GM21390 (cell line): ENCODE measurements around the gene SPDEF.

Experiments used
- ATAC-seq: cut with Tn5 transposase; IDR thresholded peaks from one replicate; pipeline ENCODE4 v1.9.1; 2021; ENCODE audit not compliant: unreplicated experiment

Gene SPDEF

DNA sequence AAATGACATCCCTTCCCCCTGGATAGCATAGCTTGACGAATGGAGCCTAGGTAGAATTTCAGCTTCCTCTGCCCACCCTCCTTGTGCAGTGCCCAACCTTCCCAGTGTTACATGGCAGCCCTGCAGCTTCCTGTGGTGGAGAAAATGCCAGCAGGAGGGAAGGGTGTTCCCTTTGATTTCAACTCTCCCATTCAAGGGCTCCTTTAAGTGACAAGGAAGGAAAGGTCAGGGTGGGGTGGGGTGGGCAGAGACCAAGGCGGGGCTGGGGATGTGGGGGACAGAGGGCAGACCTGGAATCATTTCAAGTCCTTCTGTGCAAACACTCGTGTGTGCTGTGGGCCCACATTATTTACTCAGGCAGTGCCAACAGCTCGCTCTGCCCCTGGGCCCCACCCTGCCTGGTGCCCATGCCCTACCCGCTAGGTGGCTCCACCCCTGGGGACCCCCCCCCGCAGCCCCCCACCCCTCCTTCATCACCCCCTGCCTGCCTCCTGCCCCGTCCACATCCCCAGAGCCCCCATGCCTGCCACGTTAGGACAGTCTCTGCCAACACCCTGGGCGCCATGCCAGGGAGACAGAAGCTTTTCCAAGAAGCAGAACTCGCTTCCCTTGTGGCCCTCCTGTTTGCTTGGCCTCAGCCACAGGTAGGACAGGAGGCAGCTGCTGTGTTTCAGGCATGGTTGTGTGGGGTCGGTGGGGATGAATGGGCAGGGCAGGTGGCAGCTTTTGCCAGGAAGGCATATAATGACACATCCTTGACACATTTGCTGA, 9.4 kb downstream of the SPDEF start:
- ATAC-seq, result no peak

DNA sequence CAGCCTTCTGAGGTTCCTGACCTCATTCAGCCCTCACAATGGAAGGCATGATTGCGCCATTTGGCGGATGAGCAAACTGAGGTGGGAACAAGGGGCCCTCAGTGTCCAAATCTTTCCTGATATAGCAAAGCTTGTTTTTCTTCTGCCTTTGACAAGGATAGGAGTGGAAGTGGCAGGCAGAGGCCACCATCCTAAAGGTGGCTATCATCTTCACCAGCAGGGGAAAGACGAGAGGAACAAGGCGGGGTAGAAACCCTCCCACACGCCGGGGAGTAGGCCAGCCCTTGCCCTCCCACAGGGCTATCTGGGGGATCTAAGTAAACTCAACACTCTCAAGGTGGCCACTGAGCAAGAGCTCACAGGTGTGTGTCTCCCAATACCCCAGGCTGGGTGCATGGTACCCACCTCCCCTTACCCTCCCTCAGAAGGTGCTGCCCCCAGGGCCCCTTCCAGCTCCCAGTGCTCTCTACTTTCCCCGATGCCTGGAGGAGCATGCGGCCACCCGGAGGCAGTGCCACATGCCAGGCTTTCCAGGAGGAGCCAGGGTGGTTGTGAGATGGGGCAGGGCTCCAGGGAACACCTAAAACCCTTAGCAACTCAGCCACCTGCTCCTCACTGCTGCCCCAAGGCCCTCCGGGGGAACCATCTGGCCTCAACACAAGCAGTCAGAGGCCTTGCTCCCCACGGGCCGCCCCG, 11.2 kb downstream of the SPDEF start:
- ATAC-seq, result no peak

DNA sequence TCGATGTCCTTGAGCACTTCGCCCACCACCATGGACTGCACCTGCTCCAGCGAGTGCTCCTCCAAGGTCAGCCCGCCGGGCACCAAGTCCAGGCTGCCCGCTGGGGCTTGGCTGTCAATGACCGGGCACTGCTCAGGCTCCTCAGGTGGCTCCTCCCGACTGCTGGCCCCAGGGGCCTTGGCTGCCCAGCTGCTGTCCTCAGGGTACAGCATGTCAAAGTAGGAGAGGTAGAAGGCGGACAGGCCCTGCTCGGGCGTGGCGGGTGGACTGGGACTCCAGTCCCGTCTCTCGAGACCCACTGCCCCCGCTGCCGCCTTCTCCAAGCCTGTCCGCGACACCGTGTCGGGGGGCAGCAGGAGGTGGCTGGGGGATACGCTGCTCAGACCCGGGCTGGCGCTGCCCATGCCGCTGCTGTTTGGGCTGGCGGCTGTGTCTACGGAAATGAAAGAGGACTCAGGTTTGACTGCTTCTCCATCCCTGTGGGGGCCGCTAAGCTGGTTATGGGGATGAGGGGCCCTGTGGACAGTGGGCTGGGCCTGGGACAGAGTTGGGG, 12.0 kb downstream of the SPDEF start:
- no peak for ATAC-seq

DNA sequence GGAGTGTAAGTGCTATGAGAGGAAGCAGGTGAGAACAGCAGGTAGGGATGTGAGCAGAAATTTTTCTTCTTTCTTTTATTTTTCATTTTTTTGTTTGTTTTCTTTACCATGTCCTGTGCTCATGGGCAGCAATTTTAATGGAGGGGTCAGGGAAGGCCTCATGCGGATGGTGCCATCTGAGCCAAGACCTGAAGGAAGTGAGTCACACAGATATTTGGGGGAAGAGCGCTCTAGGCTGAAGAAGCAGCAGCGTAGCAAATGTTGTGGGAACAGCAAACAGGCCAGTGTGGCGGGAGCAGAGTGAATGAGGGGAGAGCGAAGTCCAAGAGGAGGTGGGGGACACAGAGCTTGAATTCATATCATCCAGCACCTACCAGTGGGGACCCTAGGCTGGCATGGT, 12.7 kb downstream of the SPDEF start:
- no peak for ATAC-seq

DNA sequence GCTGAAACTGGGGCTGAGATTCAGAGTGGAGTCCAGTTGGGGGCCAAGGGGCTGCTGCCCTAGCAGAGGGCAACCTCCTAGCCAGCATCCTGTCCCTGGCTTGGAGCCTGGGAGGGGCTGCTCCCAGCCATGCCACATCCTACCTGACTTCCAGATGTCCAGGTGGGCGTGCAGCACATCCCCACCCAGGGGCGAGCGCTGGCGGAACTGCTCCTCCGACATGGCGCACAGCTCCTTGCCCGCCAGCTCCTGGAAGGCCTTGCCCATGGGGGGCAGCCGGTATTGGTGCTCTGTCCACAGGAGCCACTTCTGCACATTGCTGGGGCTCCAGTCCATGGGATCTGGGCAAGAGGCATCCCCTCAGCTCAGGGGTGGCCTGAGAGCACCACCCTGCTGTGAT, 15.3 kb downstream of the SPDEF start:
- ATAC-seq, result no peak

DNA sequence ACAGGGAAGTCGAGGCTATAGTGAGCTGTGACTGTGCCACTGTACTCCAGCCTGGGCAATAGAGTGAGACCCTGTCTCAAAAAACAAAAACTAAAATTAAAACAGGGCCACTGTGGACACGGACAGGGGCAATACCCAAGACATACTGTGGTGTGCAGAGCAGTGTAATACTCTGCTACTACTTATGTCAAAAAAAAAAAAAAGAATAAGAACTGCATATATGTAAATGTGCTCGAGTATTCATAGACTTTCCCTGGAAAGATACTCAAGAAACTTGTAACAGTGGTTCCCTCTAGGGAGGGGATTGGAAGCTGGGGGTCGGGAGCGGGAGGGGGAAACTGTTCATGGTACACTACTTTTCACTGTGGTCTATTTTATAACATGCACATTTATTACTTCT, 15.9 kb downstream of the SPDEF start:
- ATAC-seq, result no peak

DNA sequence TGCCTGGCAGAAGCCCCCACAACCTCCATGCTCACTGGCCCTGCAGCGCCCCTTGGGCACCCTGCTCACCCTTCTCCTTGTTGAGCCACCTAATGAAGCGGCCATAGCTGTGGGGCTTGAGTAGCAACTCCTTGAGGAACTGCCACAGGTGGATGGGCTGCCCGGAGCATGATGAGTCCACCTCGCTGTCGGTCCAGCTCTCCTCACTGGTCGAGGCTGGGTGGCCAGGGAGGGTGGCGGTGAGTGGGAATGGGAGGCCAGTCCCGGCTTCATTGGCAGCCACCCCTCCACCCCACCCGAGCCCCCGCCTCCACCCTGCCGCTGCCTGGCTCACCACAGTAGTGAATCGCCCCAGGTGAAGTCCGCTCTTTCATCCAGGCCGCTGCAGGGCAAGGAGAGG, 16.9 kb downstream of the SPDEF start:
- no peak for ATAC-seq

DNA sequence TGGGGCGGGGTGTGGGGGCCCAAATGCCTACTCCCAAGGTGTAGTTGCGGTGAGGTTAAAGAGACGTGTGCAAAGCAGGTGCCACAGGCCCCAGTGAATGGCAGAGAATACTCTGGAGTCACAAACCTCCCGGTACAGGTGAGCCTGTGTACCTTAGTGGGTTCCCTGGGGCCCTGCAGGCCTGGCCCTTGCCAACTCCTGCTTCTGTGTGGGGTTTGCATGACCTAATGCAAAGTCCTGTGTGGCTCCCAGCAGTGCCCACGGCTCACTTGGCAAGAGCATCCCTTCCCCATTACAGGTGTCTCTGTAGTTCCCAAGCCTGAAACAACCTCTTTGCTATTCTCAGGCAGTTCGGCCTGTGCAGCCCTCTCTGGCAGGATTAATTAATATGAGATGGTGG, 17.5 kb downstream of the SPDEF start:
- no peak for ATAC-seq

DNA sequence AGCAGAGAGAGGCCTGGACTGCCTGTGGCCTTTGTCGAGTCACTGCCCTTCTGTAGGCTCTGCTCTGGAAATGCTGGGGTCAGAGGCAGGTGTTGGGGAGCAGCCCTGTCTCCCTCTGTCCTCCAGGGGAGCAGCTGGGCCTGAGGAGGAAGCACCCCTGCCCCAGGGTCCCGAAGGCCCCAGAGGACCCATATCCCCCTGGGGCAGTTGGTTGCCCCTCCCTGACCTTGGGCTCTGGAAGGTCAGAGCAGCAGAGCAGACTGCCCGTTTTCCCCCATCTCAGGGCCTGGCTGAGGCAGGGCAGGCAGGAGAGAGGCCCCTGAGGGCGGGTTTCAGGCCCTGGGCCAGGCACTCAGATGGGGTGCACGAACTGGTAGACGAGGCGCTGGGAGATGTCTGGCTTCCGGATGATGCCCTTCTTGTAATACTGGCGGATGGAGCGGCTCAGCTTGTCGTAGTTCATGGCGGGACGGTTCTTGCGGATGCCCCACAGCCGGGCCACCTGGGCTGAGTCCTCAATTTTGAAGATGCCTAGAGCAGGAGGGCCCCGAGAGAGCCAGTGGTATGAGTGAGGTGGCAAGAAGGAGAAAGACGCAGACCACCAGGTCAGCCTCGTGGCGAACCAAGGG, 18.1 kb downstream of the SPDEF start:
- ATAC-seq, result no peak

DNA sequence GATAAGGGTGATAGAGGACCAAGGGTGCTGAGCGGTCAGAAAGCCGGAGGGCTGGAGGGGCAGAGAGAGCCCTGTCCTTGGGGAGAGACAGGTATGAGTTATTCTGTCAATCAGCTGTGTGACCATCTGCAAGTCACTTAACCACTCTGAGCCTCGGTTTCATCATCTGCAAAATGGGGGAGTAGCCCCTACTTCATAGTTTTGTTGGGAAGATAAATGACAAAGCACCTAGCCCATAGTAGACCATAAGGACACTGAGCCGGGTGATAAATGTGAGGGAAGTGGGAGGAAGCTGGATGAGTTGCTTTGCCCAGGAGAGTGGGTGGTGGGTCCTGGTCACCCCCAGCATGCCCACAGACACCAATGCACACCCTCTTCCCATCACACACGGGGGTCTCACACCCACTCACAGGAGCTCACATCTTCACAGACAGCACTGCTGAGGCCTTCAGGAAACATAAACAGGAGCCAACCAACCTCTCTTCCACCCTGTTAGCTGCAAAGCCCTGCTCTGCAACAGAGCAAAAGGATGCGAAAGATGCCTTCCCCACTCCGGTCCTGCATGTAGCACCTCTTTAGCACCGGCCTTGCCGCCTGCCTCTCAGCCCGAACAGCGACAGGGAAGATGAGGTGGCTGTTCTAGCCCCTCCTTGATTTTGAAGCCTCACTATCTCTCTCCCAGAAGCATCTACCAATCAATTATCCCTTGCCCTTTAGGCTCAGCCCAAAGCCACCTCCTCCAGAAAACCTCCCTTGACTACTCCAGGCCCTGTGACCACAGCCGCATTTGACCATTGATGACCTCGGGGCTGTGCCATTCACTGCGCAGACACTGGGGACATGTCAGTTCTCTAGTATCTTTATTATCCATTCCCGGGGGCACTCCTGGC, 18.9 kb downstream of the SPDEF start:
- ATAC-seq, result no peak

DNA sequence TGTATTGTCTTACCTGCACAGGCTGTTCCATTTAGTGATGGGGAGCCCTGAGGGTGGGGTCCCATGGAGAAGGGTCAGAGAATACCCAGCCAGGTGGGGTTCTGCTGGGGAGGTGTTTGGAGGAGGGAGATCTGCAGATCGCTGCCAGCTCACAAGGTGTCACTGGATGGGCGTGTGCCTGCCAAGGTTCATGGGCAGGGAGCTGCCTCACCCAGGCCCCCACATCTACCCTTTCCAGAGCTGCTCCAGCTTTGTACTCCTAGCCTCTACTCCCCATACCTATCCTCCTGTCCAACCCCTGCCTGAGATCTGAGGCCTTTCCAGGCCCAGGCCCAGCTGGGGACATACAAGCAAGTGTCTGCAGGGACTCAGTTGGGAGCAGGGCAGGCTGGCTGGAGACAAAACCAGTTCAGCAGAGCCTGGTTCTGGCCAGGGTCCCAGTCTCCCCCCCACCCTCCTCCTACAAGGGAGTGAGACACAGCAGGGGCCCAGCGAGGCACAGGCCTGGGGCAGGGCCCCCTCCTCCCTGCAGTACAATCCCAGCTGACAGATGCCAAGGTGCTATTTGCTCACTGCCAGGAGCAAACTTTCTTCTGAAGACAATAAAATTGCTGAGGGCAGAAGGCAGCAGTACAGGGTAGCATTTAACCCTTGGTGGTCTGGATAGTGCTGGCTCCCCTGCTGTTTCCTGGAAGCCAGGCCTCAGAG, 19.7 kb downstream of the SPDEF start:
- no peak for ATAC-seq

DNA sequence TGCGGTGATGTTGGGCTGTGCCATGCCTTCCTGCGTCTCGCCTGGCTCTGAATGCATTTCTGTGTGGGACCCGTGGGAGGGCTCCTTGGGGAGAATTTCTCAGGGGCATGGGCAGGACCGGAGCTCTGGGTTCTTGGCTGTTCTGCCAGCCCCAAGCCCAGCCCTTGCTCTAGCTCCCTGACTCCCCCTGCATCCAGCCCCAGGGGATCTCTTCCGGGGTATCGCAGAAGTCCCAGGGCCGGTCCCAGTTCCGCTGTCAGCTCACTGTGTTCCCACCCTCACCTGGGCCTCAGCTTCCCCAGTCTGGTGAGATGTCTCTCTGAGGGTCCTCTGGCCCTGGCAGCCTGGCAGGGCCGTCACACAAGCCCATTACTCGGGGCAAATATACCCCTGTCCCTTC, 20.5 kb downstream of the SPDEF start:
- no peak for ATAC-seq

DNA sequence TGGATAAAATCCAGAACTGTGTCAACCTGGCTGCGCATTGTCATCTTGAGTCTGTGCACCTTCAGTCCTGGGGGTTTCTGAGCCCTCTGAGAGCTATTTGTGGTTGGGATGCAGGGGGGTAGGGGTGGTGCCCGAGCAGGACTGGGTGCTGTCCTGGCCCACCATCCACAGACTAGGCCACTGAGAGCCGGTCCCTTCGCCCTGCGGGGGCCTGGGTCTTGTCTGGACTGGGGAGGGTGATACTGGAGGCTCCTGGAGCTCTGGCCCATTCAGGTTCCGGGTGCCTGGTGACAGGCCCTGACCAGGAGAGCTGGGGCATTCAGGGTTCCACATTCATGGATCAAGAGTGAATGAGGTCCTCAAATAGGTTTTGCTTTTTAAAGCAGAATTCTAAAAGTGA, 20.9 kb downstream of the SPDEF start:
- ATAC-seq, result no peak

DNA sequence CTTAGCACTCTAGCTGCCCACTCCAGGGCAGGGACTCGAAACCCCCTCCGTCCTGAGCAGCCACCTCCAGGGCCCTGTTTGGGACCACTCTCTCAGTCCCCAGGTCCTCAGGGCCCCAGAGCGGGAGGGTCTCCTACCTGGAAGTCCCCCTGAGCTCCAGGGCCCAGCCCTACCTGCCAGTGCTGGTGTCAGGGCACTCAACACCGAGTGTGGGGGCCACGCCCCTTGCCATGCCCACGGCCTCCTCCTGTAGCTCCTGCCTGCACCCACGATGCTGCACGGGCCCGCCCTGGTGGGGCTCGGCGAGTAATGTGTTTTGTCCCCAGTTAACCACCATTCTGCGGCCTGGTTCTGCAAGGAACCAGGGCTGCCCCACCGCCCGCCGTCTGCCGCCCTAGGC, 21.5 kb downstream of the SPDEF start:
- ATAC-seq, result no peak

DNA sequence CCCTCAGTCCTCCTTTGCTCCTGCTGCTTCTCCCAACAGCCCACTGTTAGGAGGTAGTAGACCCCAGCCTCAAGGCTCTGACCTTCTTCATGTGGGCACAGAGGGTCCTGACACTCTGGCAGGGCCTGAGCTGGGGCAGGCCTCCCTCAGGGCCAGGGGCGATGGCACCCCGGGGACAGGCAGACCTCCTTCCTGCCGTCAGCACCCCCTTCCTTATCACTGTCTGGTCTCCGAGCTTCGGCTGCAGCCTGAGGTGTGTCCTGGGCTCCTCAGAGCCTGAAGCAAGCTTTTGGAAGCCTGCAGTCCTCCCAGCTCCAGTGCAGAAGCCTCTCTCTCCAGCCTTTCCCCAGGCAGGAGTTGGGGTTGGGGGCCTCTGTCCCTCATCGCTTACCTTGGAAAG, 22.0 kb downstream of the SPDEF start:
- ATAC-seq, result no peak

DNA sequence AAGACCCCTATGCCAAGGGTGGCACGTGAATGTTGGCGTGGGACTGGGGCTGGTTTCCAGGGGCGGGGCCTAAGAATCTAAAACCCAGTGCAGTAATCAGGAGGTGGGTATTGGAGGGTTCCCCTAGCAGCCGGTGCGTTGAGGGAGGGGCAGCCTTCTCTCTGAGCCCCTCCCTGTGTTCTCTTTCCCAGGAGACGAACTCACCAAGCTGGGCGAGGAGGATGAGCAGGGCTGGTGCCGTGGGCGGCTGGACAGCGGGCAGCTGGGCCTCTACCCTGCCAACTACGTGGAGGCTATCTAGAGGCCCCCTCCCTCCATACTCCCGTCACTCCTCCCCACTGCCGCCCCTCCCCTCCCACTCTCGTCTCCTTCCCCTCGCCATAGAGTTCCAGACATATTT, 23.9 kb downstream of the SPDEF start:
- no peak for ATAC-seq

DNA sequence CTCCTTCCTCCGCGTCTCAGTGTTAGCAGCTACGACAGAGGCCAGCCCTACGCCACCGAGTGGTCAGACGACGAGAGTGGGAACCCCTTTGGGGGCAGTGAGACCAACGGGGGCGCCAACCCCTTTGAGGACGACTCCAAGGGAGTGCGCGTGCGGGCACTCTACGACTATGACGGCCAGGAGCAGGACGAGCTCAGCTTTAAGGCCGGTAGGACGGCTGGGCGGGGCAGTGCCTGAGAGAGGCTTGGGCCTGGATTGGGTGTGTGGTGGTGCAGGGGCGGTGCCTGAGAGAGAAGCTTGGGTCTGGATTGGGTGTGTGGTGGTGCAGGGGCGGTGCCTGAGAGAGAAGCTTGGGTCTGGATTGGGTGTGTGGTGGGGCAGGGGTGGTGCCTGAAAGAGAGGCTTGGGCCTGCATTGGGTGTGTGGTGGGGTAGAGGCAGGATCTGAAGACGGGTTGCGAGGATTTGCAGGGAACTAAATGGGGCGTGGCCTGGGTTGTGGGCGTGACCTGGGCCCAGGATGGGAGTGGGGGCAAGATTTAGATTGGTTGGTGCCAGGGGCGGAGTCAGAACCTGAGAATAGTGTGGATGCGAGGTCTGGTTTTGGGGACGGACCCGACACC, 24.4 kb downstream of the SPDEF start:
- ATAC-seq, result no peak

DNA sequence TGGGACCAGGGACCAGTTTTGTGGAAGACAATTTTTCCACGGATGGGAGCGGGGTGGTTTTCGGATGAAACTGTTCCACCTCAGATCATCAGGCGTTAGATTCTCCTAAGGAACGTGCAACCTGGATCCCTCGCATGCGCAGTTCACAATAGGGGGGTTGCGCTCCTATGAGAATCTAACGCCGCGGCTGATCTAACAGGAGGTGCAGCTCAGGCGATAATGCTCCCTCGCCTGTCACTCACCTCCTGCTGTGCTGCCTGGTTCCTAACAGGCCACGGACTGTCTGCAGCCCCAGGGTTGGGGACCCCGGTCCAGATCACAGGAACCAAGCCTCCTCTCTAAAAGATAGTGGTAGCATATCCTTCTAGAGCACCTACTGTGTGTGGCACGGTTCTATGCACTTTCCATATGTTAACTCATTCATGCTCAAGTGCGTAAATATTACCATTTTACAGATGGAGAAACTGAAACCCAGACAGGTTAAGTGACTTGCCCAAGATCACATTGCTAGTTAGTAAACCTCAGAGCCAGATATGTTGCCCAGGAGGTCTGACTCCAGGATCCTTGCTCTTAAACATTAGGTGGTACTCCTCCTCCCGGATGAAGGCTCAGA, 25.3 kb downstream of the SPDEF start:
- ATAC-seq, result no peak

DNA sequence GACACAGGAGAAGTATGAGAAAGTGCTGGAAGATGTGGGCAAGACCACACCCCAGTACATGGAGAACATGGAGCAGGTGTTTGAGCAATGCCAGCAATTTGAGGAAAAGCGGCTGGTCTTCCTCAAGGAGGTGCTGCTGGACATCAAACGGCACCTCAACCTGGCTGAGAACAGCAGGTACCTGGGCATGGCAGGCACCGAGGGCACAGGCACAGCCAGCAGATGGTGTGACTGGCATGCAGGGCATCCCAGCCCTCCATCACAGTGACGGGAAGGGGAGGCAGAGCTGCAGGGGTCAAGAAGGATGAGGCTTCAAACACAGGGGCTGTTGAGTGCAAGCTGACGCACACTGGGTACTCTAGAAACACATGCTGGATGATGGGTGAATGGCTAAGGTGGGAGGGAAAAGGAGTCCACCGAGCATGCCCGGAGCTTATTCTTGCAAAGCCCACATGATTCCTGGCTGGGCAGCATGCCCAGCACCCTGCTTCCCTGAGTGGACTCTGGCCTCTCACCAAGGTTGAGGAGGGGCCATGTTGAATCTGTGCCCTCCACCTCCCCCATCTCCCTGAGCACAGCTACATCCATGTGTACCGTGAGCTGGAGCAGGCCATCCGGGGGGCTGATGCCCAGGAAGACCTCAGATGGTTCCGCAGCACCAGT, 26.3 kb downstream of the SPDEF start:
- ATAC-seq, result no peak
